ENCODE results near the gene SSR1. TPM values are rescaled to one million over a fixed set of nuclear protein-coding genes. Genes with fewer than 3 reads are reported as not detected.

The SSR1 gene
- total and polyA plus RNA-seq, 2 of the 13 experiments (the other 11 are each of a cell fraction or from before 2014, with no cell fraction given), result 203 to 243 TPM

DNA sequence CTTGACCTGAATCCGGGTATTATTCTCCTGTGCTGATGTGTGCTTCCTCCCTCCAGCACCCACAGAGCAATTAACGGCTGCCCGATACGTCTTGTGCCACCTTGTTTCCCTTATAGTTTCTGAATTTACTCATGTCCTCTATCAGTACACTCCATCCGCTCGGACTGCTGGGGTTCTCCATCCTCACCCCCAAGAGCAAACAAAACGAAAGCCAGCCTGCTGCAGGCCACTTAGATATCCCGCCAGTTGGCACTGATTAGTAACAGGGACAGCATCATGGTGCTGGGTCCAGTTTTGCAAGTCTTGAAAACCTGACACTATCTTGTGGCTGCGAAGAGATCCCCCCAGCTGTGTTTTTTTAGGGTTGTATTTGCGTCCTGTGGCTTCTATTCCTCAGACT lies 71.8 kb downstream of the SSR1 start (continued):
- TF ChIP-seq, protein P1, sequence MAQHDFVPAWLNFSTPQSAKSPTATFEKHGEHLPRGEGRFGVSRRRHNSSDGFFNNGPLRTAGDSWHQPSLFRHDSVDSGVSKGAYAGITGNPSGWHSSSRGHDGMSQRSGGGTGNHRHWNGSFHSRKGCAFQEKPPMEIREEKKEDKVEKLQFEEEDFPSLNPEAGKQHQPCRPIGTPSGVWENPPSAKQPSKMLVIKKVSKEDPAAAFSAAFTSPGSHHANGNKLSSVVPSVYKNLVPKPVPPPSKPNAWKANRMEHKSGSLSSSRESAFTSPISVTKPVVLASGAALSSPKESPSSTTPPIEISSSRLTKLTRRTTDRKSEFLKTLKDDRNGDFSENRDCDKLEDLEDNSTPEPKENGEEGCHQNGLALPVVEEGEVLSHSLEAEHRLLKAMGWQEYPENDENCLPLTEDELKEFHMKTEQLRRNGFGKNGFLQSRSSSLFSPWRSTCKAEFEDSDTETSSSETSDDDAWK (CRISPR knock-in tag; IDR thresholded peaks at IDR 0.05), result no peak
- TF ChIP-seq, protein P2, sequence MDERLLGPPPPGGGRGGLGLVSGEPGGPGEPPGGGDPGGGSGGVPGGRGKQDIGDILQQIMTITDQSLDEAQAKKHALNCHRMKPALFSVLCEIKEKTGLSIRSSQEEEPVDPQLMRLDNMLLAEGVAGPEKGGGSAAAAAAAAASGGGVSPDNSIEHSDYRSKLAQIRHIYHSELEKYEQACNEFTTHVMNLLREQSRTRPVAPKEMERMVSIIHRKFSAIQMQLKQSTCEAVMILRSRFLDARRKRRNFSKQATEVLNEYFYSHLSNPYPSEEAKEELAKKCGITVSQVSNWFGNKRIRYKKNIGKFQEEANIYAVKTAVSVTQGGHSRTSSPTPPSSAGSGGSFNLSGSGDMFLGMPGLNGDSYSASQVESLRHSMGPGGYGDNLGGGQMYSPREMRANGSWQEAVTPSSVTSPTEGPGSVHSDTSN (CRISPR knock-in tag; IDR thresholded peaks at IDR 0.05), result no peak
- TF ChIP-seq ATF1 (CRISPR knock-in tag; IDR thresholded peaks at IDR 0.05), result 0 out of 2 replicates have a peak, but pooled peaks have one; percentile 41
- TF ChIP-seq ZNF317 (CRISPR knock-in tag; IDR thresholded peaks at IDR 0.05), result no peak
- TF ChIP-seq, protein P3, sequence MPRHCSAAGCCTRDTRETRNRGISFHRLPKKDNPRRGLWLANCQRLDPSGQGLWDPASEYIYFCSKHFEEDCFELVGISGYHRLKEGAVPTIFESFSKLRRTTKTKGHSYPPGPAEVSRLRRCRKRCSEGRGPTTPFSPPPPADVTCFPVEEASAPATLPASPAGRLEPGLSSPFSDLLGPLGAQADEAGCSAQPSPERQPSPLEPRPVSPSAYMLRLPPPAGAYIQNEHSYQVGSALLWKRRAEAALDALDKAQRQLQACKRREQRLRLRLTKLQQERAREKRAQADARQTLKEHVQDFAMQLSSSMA (CRISPR knock-in tag; IDR thresholded peaks at IDR 0.05), result 0 out of 2 replicates have a peak, but pooled peaks have one; percentile 25
- 0 out of 2 replicates have a peak, but pooled peaks have one; percentile 4 for TF ChIP-seq CBFB (CRISPR knock-in tag; IDR thresholded peaks at IDR 0.05)
- no peak for TF ChIP-seq TARDBP (CRISPR knock-in tag; IDR thresholded peaks at IDR 0.05)
- TF ChIP-seq MYC (CRISPR knock-in tag; IDR thresholded peaks at IDR 0.05; ENCODE audit: borderline replicate concordance), result no peak
- TF ChIP-seq ZNF124 (CRISPR knock-in tag; IDR thresholded peaks at IDR 0.05), result no peak

DNA sequence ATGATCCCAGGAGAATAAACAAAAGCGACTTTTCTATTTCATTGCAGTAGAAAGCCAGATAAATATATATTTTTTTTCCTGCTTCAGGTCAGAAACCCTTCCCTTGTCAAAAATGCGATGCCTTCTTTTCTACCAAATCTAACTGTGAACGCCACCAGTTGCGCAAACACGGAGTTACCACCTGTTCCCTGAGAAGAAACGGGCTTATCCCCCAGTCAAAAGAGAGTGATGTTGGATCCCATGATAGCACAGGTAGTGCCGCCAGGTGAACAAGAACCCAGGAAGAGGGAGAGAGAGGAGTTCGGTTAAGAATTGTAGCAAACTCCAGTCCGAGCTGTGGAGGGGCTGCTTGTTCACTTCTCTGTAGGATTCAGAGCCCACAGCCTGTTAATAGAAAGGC lies 72.6 kb downstream of the SSR1 start:
- peaks cover 13% of the 10 kb centered on the region for H3K79me2 ChIP-seq (ENCODE audit: insufficient read depth, low read length)
- intact Hi-C loops (cut with micrococcal nuclease; ENCODE audit: unreplicated experiment), result no loop called here
- no peak for ATAC-seq
- no peak overlapping the region for H3K9ac ChIP-seq (ENCODE audit: insufficient read depth, low read depth, low read length)
- H3K36me3 ChIP-seq (replicated peaks in 1 of 2; ENCODE audit: control insufficient read depth in 1 of 2, insufficient read depth in 2 of 2, low read length in 2 of 2), result peaks cover 11 to 32% of the 10 kb centered on the region in 2 experiments
- H4K20me1 ChIP-seq (ENCODE audit: insufficient read depth, low read length), result peaks cover 12% of the 10 kb centered on the region; the same call in 1 of the 2 replicates
- CTCF ChIA-PET (ENCODE audit: low intra/inter-chr PET ratio, low total read pairs), result no interaction called here
- H3K27ac ChIP-seq (ENCODE audit: extremely low read length, insufficient read depth, low read length), result peak overlapping the region; percentile 13
- TF ChIP-seq ESRRA (CRISPR knock-in tag; IDR thresholded peaks at IDR 0.05; ENCODE audit: low read depth), result no peak
- TF ChIP-seq RBM22 (optimal IDR thresholded peaks at IDR 0.05; ENCODE audit: low read length), result peak; percentile 58
- no peak for TF ChIP-seq HMG20B (CRISPR knock-in tag; conservative IDR thresholded peaks at IDR 0.05)
- TF ChIP-seq ZNF547 (CRISPR knock-in tag; IDR thresholded peaks at IDR 0.05), result no peak
- TF ChIP-seq ARNT2 (CRISPR knock-in tag; IDR thresholded peaks at IDR 0.05; ENCODE audit: low read depth), result no peak
- H3K9me3 ChIP-seq (ENCODE audit: low read length), result no peaks in the 10 kb centered on the region
- in situ Hi-C loops (cut with HindIII; ENCODE audit: extremely low pct_ligation_motif_present, low pct_unique_long_range_greater_than_20kb), result loop anchor here (5.0 kb wide), 1 partner anchor 518 kb away; no protein-coding TSS in a partner anchor
- WGBS (ENCODE audit: low lambda C conversion rate), result 97% methylated on average over 9 of the region's 9 CpGs
- H3K27me3 ChIP-seq (ENCODE audit: control insufficient read depth in 1 of 2, insufficient read depth in 2 of 2, low read length in 2 of 2), result no peaks in the 10 kb centered on the region
- H3K4me1 ChIP-seq (ENCODE audit: insufficient read depth, low read length), result peaks cover 86% of the 10 kb centered on the region
- FAIRE-seq, result no peak
- H3K4me3 ChIP-seq (replicated peaks in 1 of 3; ENCODE audit: insufficient read depth in 1 of 3, low read depth in 2 of 3, low read length in 3 of 3), result no peak overlapping the region
- BruUV-seq (replicated peaks), result no TSS peak
- POLR2A ChIA-PET, result no interaction called here
- H3K4me2 ChIP-seq (ENCODE audit: low read depth, low read length), result no peak overlapping the region
- DNase-seq (ENCODE audit: low spot score), result no peak
- no peak overlapping the region for H2AFZ ChIP-seq (ENCODE audit: low read length)
